Pancreas (tissue), 10 donors: ENCODE measurements around the gene THRA. TPM values are rescaled to one million over a fixed set of nuclear protein-coding genes. Genes with fewer than 3 reads are reported as not detected.

Experiments
- ATAC-seq, 4 donors: fragments of 200-7000 bp; cut with Tn5 transposase; one replicate each; pipeline versions ENCODE4 v1.8.0 to v1.9.1; 2020; ENCODE audit warnings: mild to moderate bottlenecking in 4 of 4, moderate library complexity in 4 of 4
- DNase-seq, 6 donors: peaks; one replicate each; pipeline ENCODE4 v3.0.0-alpha.2; 2020
- FAIRE-seq: peaks from 2 replicates; lab custom pipeline; 2012; peaks lifted over from hg19 to GRCh38; lab: Jason Lieb, UNC
- H3K27ac ChIP-seq, 4 donors: fragments of 200-600 bp; sonication (generic); 1 replicate in 3 of 4; 2 replicates in 1 of 4; pipeline versions ENCODE4 v1.5.0 to v1.8.0; 2020
- H3K27me3 ChIP-seq, 4 donors: fragments of 200-600 bp; one replicate each; pipeline ENCODE4 v1.8.0; 2021
- H3K36me3 ChIP-seq, 3 donors: fragments of 200-600 bp; sonication (generic) in 1 of 3; one replicate each; pipeline versions ENCODE4 v1.5.0 to v1.8.0; 2020 to 2021
- H3K4me1 ChIP-seq, 3 donors: fragments of 200-600 bp; one replicate each; pipeline ENCODE4 v1.8.0; 2021
- H3K4me3 ChIP-seq, 4 donors: fragments of 200-600 bp; sonication (generic) in 2 of 4; one replicate each; pipeline versions ENCODE4 v1.5.0 to v1.8.0; 2020 to 2021
- H3K9me3 ChIP-seq, 4 donors: fragments of 200-600 bp; one replicate each; pipeline ENCODE4 v1.8.0; 2021
- WGBS, 2 donors: extraction: QIAGEN DNeasy Blood & Tissue Kit; methylation state at CpG; one replicate each; pipeline ENCODE4 v1.1.7; 2013; 5-methylcytosine and 5-hydroxymethylcytosine counted together
- intact Hi-C, 3 donors: fragments of 100-400 bp; cut with DNase I; formaldehyde crosslinking; loops; one replicate each; pipeline versions ENCODE4 v1.11.1 to v1.14.2; 2022
- polyA plus RNA-seq, 2 donors: library from polyadenylated mRNA; stranded (reverse); fragments of 200-250 nt; gene quantifications; one replicate each; pipeline ENCODE4 v1.2.3, GENCODE V29; 2013
- total RNA-seq, 6 donors: library from RNA; stranded (reverse); fragmentation: NEBNext Ultra II Directional in 4 of 6; extraction: Animal tissue kit (Norgen Biotek cat#: 25700) in 4 of 6; gene quantifications; one replicate each; pipeline versions ENCODE4 v1.2.1 to v1.2.4, GENCODE V29; 2021 to 2023
- TF ChIP-seq, protein P1 (sequence below), 4 donors: fragments of 200-600 bp; sonication (generic) in 3 of 4; IDR thresholded peaks; one replicate each; pipeline versions ENCODE4 v1.5.0 to v1.8.0; 2021; ENCODE audit warnings: antibody characterized with exemption in 4 of 4
- donor health status: healthy with polysubstance abuse.
- donor health status: DM: no; HTN: no; CAD: no; lungs with moderate emphysema.
- donor health status: DM: no; HTN: no; CAD: no.
- donor health status: control.
- donor health status: control.
- donor health status: Bipolar disorder and iron deficiency.
- donor health status: DM: yes; HTN: yes; CAD: no.
- donor health status: DM: no; HTN: no; CAD: no.
- donor health status: DM: no; HTN: no; CAD: no.
- donor health status: DM: yes; HTN: yes; CAD: no.

The THRA gene
- total and polyA plus RNA-seq, 8 donors: 13.8 to 35.7 (median 22.6) TPM

DNA sequence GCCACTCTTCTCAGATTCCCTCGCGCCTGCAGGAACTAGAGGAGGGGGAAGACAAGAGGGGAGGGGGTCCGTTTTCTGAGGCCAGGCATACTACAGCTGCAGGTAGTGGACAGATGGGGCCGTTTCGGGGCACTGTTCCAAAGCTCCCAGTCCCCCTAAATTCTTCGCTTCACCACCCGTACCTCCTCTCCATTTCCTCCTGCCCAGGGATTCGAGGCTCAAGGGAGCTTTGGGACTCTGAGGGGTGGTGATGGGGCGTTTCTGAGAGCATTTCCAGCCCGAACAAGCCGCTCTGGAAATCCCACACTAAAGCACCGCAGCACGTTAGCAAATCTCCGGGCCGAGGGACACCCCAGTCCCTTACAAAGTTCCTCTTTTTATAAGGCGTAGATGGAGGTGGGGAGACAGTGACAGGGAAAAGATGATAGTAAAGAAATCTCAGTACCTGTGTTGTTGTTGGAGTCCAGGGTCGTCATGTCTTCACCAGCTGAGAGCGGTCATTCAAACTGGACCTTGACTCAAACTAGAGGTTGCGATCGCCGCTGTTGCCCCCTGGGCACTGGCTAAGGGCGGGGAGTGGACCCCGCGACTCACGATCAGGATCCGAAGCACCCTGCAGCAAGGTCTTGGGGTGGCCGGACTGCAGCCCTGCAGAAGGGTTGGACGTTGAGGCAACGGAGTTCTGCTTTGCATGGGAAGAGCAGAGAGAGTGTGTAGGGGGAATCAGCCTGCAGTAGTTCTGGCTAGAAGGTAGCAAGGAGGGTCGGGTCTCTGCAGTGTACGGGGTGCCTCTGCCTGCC, 37.1 kb downstream of the THRA start:
- intact Hi-C loops: no loop called here

DNA sequence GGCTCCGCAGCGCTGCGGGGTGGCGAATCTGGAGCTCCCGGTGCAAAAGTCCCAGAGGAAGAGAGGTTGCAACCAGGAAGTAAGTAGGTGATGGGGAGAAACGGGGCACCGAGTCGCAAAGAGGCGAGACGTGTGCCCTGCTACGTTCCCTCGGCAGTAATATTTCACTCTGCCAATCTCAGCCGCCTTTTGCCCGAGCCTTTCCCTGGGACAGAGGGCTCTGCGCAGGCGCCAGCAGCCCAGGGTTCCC, 37.6 kb downstream of the THRA start, which contains the start of gene NR1D1:
Gene NR1D1, minus strand, starts transcription at position 171 of the 250 bp plus-strand sequence. CDS start 495 bp downstream, outside the sequence.
- WGBS, 2 donors: 0% methylated on average over 16 of the region's 16 CpGs
- FAIRE-seq: no peak

More for the DNA sequence above, 37.1 kb downstream of the THRA start:
- FAIRE-seq (no peak), ATAC-seq (peak in 1 of 4 donors; percentile 0), DNase-seq (peak in 4 of 6 donors; percentile 52 to 78 (median 60))
- Histone ChIP-seq H3K9me3 (no peaks in the 10 kb centered on the region), H3K27ac (peak overlapping the region; percentile 94 to 99 (median 96)), H3K27me3 (no peaks in the 10 kb centered on the region), H3K4me3 (peak overlapping the region; percentile 45 to 79 (median 63)), H3K36me3 (peaks cover 0 to 21% (median 19%) of the 10 kb centered on the region in 3 donors), H3K4me1 (peaks cover 41 to 48% (median 45%) of the 10 kb centered on the region in 3 donors)
- TF ChIP-seq, protein P1, sequence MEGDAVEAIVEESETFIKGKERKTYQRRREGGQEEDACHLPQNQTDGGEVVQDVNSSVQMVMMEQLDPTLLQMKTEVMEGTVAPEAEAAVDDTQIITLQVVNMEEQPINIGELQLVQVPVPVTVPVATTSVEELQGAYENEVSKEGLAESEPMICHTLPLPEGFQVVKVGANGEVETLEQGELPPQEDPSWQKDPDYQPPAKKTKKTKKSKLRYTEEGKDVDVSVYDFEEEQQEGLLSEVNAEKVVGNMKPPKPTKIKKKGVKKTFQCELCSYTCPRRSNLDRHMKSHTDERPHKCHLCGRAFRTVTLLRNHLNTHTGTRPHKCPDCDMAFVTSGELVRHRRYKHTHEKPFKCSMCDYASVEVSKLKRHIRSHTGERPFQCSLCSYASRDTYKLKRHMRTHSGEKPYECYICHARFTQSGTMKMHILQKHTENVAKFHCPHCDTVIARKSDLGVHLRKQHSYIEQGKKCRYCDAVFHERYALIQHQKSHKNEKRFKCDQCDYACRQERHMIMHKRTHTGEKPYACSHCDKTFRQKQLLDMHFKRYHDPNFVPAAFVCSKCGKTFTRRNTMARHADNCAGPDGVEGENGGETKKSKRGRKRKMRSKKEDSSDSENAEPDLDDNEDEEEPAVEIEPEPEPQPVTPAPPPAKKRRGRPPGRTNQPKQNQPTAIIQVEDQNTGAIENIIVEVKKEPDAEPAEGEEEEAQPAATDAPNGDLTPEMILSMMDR (IDR thresholded peaks at IDR 0.05): no peak
- WGBS, 2 donors: 0 to 1% methylated on average over 30 to 31 of the region's 31 CpGs

DNA sequence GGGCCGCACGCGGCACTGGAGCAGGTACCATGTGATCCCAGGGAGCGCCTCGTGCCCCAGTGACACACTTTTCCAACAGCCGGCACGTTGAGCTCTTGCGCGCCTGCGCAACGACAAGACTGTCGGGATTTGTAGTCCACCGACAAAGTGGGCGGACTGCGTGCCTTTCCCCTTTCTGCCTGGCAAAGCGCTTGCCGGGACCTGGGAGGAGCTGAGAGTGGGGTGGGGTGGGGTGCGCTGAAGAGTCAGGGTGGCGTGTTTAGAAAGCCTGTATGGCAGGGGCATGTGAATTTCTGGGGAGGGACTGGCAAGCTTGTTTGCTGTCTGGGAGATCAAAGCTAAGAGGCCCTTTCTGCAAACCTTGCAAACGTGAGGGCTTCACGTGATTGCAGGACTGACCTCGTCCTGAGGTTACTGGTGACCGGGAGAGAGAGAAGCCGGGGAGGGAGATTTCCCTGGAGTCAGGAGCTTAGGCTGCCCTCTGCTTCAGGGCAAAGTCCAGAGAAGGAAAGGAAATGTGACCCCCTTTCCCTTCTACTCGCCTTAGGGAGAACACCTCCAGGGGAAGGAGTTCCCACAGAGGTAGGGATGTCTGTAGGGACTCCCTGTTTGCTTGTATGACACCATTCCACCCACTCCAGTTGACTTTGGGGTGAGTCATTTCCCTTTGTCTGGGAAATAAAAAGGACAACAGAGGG, 38.1 kb downstream of the THRA start:
- TF ChIP-seq, protein P1 (IDR thresholded peaks at IDR 0.05): no peak
- H3K27me3 ChIP-seq: no peaks in the 10 kb centered on the region
- DNase-seq (peak; percentile 98 to 100 (median 99)), FAIRE-seq (no peak), ATAC-seq (peak; percentile 16 to 70 (median 64))
- peaks cover 41 to 48% (median 45%) of the 10 kb centered on the region in 3 donors for H3K4me1 ChIP-seq
- peak overlapping the region in 2 of 4 donors; percentile 66 to 79 for H3K4me3 ChIP-seq
- H3K36me3 ChIP-seq: peaks cover 0 to 12% (median 11%) of the 10 kb centered on the region in 3 donors
- H3K27ac ChIP-seq: peak overlapping the region; percentile 94 to 99 (median 96)
- 0% methylated on average over 25 of the region's 25 CpGs for WGBS, 2 donors
- H3K9me3 ChIP-seq: no peaks in the 10 kb centered on the region
- intact Hi-C loops: no loop called here

More for the DNA sequence above, 37.6 kb downstream of the THRA start, which contains the start of gene NR1D1:
- TF ChIP-seq, protein P1 (IDR thresholded peaks at IDR 0.05): no peak
- DNase-seq (no peak), ATAC-seq (peak in 1 of 4 donors; percentile 71)
- peaks cover 41 to 48% (median 45%) of the 10 kb centered on the region in 3 donors for H3K4me1 ChIP-seq
- H3K27me3 ChIP-seq: no peaks in the 10 kb centered on the region
- H3K36me3 ChIP-seq: peaks cover 0 to 16% (median 15%) of the 10 kb centered on the region in 3 donors
- H3K27ac ChIP-seq: peak within 1 kb of the TSS; percentile 94 to 99 (median 96)
- H3K4me3 ChIP-seq: peak within 1 kb of the TSS; percentile 45 to 79 (median 63)
- no peaks in the 10 kb centered on the region for H3K9me3 ChIP-seq
- intact Hi-C loops: no loop called here

DNA sequence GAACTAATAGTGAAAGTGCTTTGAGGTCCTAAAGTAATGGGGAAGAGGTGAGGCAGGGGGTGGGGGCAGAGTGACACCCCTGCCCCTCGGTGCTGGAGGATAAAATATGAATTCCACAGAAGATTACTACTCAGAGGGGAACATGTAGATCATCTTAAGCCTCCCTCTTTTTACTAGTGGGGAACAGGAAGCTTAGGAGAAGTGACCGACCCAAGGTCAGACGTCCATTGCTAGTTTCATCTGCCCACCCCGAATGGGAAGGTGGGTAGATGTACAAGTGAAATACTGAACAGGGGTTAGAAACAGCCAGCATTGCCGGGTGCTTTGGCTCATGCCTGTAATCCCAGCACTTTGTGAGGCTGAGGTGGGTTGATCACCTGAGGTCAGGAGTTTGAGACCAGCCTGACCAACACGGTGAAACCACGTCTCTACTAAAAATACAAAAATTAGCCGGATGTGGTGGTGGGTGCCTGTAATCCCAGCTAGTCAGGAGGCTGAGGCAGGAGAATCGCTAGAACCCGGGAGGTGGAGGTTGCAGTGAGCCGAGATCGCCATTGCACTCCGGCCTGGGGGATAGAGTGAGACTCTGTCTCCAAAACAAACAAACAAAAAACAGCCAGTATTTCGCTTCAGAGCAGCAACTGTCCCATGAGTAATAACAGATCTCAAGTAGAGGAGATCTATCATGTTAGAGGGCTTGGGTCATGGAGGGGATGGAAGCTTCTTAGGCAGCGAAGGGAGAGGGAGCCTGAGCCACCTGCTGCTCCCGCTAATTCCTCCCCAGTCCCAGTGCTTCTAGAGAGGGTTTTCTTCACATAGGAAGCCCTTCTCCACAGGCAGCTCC, 38.8 kb downstream of the THRA start:
- Histone ChIP-seq H3K27me3 (no peaks in the 10 kb centered on the region), H3K4me1 (peaks cover 38 to 44% (median 41%) of the 10 kb centered on the region in 3 donors), H3K4me3 (peak overlapping the region in 1 of 4 donors; percentile 79), H3K27ac (peak overlapping the region; percentile 94 to 99 (median 96)), H3K9me3 (no peaks in the 10 kb centered on the region), H3K36me3 (peaks cover 0 to 7% (median 3%) of the 10 kb centered on the region in 3 donors)
- intact Hi-C loops: no loop called here
- TF ChIP-seq, protein P1 (IDR thresholded peaks at IDR 0.05): no peak
- ATAC-seq (no peak), FAIRE-seq (no peak), DNase-seq (peak in 2 of 6 donors; percentile 19 to 24)
- WGBS, 2 donors: 65 to 74% methylated on average over 16 of the region's 16 CpGs
